Chondrocyte (in vitro differentiated cells): ENCODE results near the gene SMARCA2. TPM values are rescaled to one million over a fixed set of nuclear protein-coding genes. Genes with fewer than 3 reads are reported as not detected.

ENCODE experiments used
- DNase-seq: peaks from one replicate; pipeline ENCODE4 v3.0.0; 2021; ENCODE audit warnings: mixed read lengths, low spot score
- H3K27ac Mint-ChIP-seq: one replicate; pipeline ENCODE4 v1.8.0; 2021; ENCODE audit warnings: mild to moderate bottlenecking, moderate library complexity, mixed read lengths; ENCODE audit not compliant: unreplicated experiment
- H3K27me3 Mint-ChIP-seq: 2 replicates; pipeline ENCODE4 v1.8.0; 2021; ENCODE audit warnings: low read depth, mixed read lengths
- H3K36me3 Mint-ChIP-seq: 2 replicates; pipeline ENCODE4 v1.8.0; 2021; ENCODE audit warnings: low read depth, mixed read lengths
- H3K4me1 Mint-ChIP-seq: 2 replicates; pipeline ENCODE4 v1.8.0; 2021; ENCODE audit warnings: low read depth, mild to moderate bottlenecking, mixed read lengths
- H3K4me3 Mint-ChIP-seq: one replicate; pipeline ENCODE4 v1.8.0; 2021; ENCODE audit warnings: mild to moderate bottlenecking, moderate library complexity, mixed read lengths; ENCODE audit not compliant: unreplicated experiment
- H3K9me3 Mint-ChIP-seq: 2 replicates; pipeline ENCODE4 v1.8.0; 2021; ENCODE audit warnings: low read depth, mixed read lengths
- CTCF ChIP-seq: fragments of 200-600 bp; sonication (generic); IDR thresholded peaks from 2 replicates; pipeline ENCODE4 v1.5.0; 2021; ENCODE audit warnings: antibody characterized with exemption, mild to moderate bottlenecking, moderate library complexity
- total RNA-seq: library from RNA; stranded (reverse); gene quantifications from 3 replicates; pipeline ENCODE4 v1.2.1, GENCODE V29; 2021

Gene SMARCA2
- total RNA-seq, 1 donor from 2014 or later = 95.1 TPM

GRCh38 chr9:1997646-1998045 lies 17.5 kb upstream of the SMARCA2 start:
- Mint-ChIP-seq H3K27ac (no peak overlapping the region), H3K4me1 (no peaks in the 10 kb centered on the region), H3K9me3 (no peaks in the 10 kb centered on the region), H3K27me3 (peaks cover 39% of the 10 kb centered on the region), H3K4me3 (no peak overlapping the region), H3K36me3 (no peaks in the 10 kb centered on the region)
- no peak for TF ChIP-seq CTCF
- DNase-seq = no peak

- Mint-ChIP-seq H3K27ac (no peak overlapping the region), H3K36me3 (no peaks in the 10 kb centered on the region), H3K9me3 (no peaks in the 10 kb centered on the region), H3K4me3 (no peak overlapping the region), H3K4me1 (no peaks in the 10 kb centered on the region), H3K27me3 (peaks cover 42% of the 10 kb centered on the region)
- no peak for DNase-seq
- TF ChIP-seq CTCF = no peak
Observed at GRCh38 chr9:1998111-1998510, 17.0 kb upstream of the SMARCA2 start.

- no peak for DNase-seq
- no peaks in the 10 kb centered on the region for H3K9me3 Mint-ChIP-seq
- H3K4me3 Mint-ChIP-seq = no peak overlapping the region
- no peak for TF ChIP-seq CTCF
- no peaks in the 10 kb centered on the region for H3K36me3 Mint-ChIP-seq
- H3K27me3 Mint-ChIP-seq = peaks cover 50% of the 10 kb centered on the region
- H3K4me1 Mint-ChIP-seq = no peaks in the 10 kb centered on the region
- H3K27ac Mint-ChIP-seq = no peak overlapping the region
Observed at GRCh38 chr9:2000314-2000713, 14.8 kb upstream of the SMARCA2 start.

DNA sequence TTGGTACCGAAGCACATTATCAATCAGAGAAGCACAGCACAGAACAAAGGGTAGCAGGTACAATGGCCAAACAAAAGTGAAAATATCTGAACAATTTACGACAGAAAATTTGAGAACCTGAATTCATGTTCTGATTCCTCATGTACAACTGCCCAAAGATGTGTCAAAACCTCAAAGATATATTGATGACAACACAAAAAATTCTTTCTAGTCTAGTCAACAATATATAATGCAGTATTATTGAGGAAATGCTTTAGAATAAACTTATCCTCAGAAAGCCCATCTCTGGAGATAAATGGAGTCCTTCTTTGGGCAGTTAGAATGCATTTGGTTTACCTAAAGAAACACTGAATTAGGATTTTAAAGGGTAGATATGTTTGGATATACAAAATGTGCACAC lies 6.8 kb upstream of the SMARCA2 start:
- no peak overlapping the region for H3K4me3 Mint-ChIP-seq
- peaks cover 3% of the 10 kb centered on the region for H3K4me1 Mint-ChIP-seq
- TF ChIP-seq CTCF = no peak
- H3K9me3 Mint-ChIP-seq = no peaks in the 10 kb centered on the region
- H3K27ac Mint-ChIP-seq = no peak overlapping the region
- no peak for DNase-seq
- H3K27me3 Mint-ChIP-seq = peaks cover 32% of the 10 kb centered on the region
- no peaks in the 10 kb centered on the region for H3K36me3 Mint-ChIP-seq

DNA sequence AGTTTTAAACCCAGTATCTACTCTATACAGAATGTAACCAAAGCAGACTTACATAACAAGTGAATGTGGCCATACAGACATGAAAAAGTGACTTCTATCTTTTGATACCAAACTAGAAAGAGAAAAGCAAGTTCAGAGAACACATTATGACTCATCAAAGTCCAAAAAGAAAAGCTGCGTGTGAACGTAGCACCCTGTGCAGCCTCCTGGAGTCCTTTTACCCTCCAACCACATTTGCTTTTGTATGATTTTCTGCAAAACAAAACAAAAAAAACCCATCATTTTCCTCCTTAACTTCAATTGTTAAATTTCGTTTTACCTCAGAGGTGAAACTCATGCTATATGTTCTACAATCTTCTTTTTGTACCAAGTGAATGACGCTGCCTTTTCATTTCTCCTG lies 2.8 kb upstream of the SMARCA2 start:
- Mint-ChIP-seq H3K36me3 (no peaks in the 10 kb centered on the region), H3K4me3 (no peak overlapping the region), H3K4me1 (peaks cover 10% of the 10 kb centered on the region), H3K27me3 (peaks cover 10% of the 10 kb centered on the region), H3K27ac (no peak overlapping the region), H3K9me3 (no peaks in the 10 kb centered on the region)
- no peak for DNase-seq
- TF ChIP-seq CTCF = no peak
